OCI-LY1 (cell line): ENCODE measurements around the gene REC114.

Experiments used
- CTCF ChIP-seq: fragments of 200-600 bp; sonication (generic), shearing (Covaris generic); IDR thresholded peaks from 2 replicates; pipeline ENCODE4 v1.5.1; 2017; ENCODE audit warnings: mild to moderate bottlenecking, antibody characterized with exemption, low read length, moderate library complexity, mixed read lengths
- EZH2 ChIP-seq: fragments of 200-600 bp; sonication (generic), shearing (Covaris generic); IDR thresholded peaks from 2 replicates; pipeline ENCODE4 v1.8.0; 2017; ENCODE audit warnings: borderline replicate concordance, mixed run types, mild to moderate bottlenecking, antibody characterized with exemption, low read length, moderate library complexity, mixed read lengths

- TF ChIP-seq EZH2 (no peak), CTCF (no peak)
Measured at GRCh38 chr15:73438651-73439050, 4.3 kb upstream of the REC114 start.
